ENCODE data around the gene LAIR1.
"Not testable (repeated sequence)": the region's sequence is repeated elsewhere in the genome, so short reads cannot be mapped to it uniquely, and the experiment has no call there.

- not testable (repeated sequence) for TF ChIP-seq EP300 (IDR thresholded peaks at IDR 0.05; ENCODE audit: low read depth); POLR2A (IDR thresholded peaks at IDR 0.05)
- TF ChIP-seq, protein P1, sequence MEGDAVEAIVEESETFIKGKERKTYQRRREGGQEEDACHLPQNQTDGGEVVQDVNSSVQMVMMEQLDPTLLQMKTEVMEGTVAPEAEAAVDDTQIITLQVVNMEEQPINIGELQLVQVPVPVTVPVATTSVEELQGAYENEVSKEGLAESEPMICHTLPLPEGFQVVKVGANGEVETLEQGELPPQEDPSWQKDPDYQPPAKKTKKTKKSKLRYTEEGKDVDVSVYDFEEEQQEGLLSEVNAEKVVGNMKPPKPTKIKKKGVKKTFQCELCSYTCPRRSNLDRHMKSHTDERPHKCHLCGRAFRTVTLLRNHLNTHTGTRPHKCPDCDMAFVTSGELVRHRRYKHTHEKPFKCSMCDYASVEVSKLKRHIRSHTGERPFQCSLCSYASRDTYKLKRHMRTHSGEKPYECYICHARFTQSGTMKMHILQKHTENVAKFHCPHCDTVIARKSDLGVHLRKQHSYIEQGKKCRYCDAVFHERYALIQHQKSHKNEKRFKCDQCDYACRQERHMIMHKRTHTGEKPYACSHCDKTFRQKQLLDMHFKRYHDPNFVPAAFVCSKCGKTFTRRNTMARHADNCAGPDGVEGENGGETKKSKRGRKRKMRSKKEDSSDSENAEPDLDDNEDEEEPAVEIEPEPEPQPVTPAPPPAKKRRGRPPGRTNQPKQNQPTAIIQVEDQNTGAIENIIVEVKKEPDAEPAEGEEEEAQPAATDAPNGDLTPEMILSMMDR (IDR thresholded peaks at IDR 0.05), result not testable (repeated sequence)
Measured at GRCh38 chr19:54370434-54370796, 5.7 kb upstream of the LAIR1 start.
